Left kidney (tissue), 2 donors: ENCODE results near the gene CNTNAP5. TPM values are rescaled to one million over a fixed set of nuclear protein-coding genes. Genes with fewer than 3 reads are reported as not detected.

Experiments
- DNase-seq: peaks from one replicate; pipeline ENCODE4 v3.0.0-alpha.2; 2013
- polyA plus RNA-seq: library from polyadenylated mRNA; unstranded; fragments of 120-200 nt; gene quantifications from one replicate; pipeline ENCODE4 v1.2.1, GENCODE V29; 2013; ENCODE audit not compliant: insufficient read length

The CNTNAP5 gene
- polyA plus RNA-seq, 1 donor: 0.03 TPM

DNA sequence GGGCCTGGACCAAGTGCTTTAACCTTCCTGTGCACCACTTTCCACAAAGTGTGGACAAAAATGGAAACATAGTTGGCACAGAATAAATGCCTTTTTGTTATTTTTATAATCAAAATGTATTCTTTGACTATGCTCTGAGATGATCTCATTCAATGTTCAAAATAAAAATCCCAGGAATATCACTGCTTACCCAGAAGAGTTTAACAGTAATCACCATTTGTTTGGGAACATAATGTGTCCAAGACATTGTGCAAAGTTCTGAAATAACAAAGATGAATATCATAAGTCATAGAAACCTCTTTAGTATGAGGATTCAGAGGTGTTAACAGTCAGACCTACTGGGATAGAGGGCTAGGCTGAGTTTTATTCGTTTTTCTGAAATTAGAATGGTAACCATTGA is 668.1 kb downstream of the CNTNAP5 start:
- no peak for DNase-seq

DNA sequence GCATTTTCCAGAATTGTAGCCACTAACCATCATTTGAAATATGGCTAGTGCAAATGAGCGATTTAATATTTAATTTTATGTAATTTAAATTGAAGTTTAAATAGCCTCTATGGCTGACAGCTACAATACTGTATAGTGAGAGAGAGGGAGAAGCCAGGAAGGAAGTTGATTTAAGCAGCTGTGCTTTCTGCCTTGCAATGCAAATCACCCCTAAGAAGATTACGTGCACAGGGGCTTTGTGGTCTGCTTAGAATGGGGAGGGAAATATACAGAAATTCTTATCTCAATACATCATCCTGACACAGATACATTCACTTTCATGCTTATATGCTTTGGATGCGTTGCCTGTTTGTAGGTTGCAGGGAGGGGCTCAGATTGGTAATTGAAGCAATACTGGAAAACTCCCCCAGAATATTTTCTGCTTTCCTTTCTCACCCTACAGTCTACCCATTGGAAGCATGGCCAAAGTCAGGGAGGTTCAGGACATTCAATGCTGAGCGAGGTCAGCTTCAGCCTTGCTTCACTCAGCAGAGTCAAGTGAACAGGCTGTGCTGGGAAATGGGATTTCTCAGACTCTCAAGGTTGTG is 674.0 kb downstream of the CNTNAP5 start:
- DNase-seq: no peak

DNA sequence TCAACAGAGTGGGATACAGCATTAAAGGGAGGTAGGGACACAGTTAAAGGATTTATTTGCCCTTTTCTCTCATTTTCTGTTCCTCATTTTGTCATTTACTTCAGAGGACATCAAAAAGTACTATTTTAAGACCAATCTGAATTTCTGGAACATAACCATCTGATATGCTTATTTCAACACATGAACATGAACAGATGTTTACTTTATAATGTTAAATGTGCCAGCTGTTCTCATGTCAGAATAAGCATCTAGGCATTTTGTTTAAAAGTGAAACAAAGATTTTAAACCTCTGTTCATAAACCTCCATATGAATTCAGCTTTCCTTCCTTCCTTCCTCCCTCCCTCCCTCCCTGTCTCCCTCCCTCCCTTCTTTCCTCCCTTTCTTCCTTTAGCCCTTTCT is 677.7 kb downstream of the CNTNAP5 start:
- no peak for DNase-seq

DNA sequence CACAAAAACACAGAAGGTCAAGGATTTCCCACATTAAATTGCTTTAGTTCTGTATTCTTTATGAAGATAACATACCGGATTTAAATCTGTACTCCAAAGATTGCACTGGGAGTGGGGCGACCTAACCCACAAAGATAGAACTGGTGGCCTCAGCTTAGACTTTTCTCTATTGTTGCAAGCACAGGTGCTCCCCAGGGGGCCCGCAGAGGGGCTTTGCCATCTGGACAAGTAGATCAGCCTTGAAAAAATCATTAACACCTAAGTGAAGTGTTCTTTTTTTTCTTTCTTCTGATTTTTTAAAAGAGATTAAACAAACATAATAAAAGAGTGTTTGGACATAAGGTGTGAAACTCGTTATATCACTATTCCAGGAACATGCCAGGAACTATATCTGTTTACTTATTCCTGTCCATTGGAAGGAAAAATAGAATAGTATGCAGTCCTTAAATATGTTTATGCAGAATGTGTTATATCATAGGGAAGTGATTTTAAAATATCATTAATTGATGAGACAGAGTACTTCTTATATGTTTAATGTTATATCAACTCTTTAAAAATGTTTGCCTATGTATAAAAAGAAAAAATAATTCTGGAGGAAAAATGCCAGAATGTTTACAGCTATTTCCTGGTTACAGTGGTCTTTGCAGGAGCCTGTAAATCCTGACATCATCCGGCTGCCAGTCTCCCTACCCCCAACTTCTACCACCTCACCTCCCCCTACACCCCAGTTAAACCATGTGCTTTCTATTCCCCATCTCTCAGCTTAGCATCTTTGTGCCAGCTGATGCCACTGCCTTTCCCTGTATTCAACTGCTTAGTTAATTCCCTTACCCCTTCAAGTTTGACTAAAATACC is 679.2 kb downstream of the CNTNAP5 start:
- DNase-seq: no peak

- DNase-seq: no peak
These were observed 683.6 kb downstream of the CNTNAP5 start for GRCh38 chr2:124708661-124709060.

DNA sequence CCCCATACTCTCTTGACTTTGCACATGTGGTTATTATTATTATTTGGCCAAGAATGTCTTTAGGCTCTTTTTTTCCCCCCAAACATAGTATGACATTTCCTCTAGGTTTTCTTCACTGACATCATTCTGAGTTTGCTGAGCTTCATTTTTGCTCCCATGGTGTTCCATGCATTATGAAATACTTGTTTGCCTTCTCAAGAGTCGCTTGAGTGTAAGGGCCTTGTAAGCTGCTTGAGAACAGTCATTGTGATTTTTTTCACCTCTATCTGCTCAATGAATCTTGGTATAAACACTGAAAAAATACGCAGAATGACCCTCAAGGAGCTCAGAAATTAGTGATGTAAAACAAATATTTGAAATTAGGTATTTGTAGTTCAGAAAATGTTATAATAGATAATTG is 688.9 kb downstream of the CNTNAP5 start:
- no peak for DNase-seq

DNA sequence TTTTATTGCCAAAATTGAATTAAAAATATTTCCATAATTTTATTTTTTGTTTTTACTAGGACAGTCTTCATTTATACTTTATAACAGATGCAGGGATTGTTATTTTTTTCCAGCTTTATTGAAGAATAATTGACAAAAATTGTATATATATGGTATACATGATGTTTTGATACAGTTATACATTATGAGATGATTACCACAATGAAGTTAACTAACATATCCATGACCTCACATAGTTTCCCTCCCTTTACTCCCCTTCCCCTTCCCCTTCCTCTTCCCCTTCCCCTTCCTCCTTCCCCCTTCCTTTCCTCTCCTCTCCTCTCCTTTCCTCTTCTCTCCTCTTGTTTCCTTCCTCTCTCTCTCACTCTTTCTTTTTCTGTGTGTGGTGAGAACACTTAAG is 700.1 kb downstream of the CNTNAP5 start:
- DNase-seq: no peak

DNA sequence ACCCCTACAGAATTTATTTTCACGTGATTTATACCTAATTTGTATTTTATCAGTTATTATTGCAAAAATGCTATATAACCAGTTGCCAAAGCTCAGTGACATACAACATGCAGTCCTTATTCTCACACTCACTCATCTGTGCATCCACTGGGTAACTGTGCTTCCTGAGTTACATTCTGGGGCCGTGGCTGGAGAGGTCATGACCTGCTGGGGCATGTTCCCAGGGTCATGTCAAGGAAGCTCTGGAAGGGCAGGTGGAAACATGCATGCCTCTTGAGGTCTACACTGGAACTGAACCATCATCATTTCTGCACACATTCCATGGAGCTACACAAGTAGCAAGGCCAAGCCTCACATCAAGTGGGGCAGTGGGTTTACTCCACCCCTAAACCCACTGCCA is 715.5 kb downstream of the CNTNAP5 start:
- DNase-seq: no peak

- DNase-seq: no peak
These were observed 728.8 kb downstream of the CNTNAP5 start for GRCh38 chr2:124753842-124754241.

DNA sequence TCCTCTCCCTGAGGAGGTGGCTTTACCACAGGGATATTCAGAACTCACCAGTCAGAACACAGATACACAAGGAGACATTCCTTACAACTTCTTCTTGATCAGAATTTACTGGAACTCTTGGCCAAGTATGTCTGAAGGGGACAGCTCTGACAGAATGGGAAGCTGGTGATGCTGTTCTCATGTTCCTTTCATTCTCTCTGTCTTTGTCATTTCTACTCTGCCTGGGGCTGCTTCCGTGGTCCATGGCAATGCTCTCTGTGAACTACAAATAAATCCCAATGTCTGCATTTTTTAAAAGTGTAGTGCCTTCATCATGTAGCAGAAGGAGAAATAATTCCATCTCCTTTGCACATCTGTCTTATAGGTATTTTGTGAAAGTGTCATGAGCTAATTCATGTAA is 730.3 kb downstream of the CNTNAP5 start:
- DNase-seq: no peak

DNA sequence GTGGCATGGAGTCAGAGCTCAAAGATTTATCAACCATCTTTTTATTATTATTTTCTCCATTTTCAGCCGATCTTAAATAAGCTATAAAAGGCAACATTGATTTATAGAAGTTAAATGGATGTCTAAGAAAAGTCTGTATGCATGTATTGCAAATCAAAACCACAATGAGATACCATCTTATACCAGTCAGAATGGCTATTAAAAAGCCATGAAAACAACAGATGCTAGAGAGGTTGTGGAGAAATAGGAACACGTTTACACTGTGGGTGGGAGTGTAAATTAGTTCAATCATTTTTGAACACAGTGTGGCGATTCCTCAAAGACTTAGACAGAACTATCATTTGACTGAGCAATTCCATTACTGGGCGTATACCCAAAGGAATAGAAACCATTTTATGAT is 731.0 kb downstream of the CNTNAP5 start:
- DNase-seq: no peak

DNA sequence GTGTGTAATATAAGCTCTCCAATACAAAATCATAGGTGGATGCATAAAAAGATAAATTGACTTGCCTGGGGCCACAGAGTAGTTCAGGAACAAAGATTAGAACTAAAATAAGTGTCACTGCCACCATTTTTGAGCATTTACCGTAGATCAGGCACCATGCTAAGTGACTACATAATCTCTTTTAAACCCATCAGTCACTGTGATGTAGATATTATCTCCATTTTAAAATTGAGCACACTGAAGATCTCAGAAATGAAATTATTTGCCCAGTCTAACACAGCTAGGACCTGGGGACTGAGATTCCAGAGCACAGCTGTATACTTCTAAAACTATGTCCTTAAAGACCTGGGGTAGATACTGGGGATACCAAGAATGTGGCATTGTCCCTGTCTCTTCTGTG is 737.3 kb downstream of the CNTNAP5 start:
- no peak for DNase-seq

- no peak for DNase-seq
These were observed 738.5 kb downstream of the CNTNAP5 start for GRCh38 chr2:124763611-124764010.

DNA sequence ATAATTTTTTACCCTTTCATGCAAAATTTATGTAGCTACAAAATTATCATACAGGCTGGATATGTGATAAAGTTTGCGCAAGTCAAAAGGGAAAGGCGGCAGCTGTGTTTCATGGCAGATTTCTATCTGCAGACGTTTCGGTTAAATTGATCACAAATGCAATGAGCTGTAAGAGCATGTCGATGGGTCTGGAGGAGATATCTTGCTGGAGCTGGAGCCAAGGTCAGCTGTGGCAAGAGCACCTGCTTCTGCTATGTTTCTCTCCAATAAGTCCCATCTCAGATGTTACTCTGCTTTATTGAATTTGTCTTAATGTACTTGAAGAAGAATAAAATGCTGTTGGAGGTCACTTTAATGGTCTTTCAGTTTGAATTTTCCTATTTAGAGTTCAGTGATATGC is 749.7 kb downstream of the CNTNAP5 start:
- DNase-seq: no peak

- no peak for DNase-seq
These were observed 751.2 kb downstream of the CNTNAP5 start for GRCh38 chr2:124776332-124776731.

DNA sequence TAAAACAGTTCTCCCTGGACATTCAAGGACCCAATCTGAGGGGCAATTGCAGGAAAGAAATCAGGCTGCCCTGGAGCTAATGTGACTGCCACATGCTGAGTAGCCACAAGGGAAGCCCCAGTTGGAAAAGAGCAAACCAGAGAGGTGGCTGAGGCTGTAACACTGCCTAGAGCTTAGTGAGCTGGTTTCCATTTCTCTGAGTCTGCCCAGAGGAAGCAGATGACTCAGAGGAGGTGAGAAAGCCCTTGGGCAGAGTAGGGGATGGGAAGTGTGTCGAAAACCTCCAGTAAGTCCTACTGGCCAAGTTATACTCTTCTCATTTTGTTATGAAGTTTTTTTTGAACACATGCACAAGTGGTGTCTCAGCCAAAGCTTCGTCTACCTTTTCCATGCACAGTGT is 753.0 kb downstream of the CNTNAP5 start:
- no peak for DNase-seq

GRCh38 chr2:124796647-124797046 is 771.6 kb downstream of the CNTNAP5 start:
- DNase-seq: no peak

- DNase-seq: no peak
These were observed 772.0 kb downstream of the CNTNAP5 start for GRCh38 chr2:124797049-124797448.

GRCh38 chr2:124798551-124798950 is 773.5 kb downstream of the CNTNAP5 start:
- no peak for DNase-seq

- DNase-seq: peak; percentile 22
These were observed 779.2 kb downstream of the CNTNAP5 start for GRCh38 chr2:124804014-124804940.

DNA sequence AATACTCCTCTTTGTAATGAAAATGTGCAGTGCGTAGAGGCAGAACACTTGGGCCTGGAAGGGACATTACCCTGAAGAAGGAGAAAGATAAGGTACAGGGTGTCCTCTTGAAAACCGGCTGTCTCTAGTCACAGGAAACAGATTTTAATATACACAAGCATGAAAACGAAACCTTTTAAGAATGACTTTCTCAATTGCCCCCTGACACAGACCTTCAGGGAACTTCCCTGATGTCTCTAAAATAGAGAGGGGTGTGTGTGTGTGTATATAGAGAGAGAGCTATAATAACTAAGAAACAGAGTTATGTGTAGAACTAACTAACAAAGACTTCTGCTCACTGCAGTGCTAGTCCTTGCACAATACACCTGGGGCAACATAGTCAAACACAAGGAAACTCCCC is 780.0 kb downstream of the CNTNAP5 start:
- DNase-seq: no peak

DNA sequence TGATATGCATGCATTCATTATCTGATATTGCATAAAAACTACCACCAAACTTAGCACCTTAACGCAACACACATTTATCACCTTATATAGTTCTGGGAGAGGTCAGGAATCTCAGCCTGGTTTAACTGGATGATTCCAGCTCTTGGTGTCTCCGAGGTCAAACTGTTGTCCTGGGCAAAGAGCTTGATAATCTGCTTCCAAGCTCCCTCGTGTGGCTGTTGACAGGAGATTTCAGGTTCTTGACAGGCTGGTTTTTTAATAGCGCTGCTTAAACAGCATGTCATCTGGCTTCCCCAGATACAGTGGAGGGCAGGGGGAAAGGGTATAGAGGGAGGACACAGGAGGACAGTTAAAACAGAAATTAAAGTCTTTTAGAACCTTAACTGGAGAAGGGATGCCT is 785.0 kb downstream of the CNTNAP5 start:
- peak; percentile 34 for DNase-seq
